ENCODE measurements around the gene OOSP1.
"Not testable (repeated sequence)": the region's sequence is repeated elsewhere in the genome, so short reads cannot be mapped to it uniquely, and the experiment has no call there.

OOSP1 gene, protein sequence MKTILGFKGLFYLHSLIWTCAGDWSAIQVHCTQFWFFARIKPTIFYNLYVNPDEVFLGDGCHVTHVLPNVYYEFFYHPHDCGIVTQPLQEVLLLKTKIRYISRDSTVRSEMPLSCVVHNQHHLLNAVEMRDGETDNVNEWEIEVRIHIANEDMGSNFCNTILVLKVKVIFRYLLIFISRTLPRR

DNA sequence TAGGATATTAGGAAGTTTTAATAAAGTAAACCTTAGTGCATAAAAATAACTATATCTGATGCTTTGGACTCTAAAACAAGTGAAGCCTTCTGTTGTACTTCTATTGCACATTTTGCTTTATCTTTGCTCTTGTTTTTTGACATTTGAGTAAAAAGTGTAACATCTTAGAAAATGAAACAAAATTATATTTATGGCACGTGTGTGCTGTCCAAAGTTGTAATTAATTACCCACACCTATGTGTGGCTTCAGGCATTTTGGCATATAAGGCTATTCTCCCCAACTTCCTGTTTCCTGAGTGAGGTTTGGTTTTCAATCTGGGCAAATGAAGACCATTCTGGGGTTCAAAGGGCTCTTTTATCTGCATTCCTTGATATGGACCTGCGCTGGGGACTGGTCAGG is at the start of gene OOSP1:
OOSP1 (plus strand) TSS at position 301 of the 400 bp plus-strand sequence; CDS start at position 324, 23 bp downstream.
- DNase-seq: no peak

DNA sequence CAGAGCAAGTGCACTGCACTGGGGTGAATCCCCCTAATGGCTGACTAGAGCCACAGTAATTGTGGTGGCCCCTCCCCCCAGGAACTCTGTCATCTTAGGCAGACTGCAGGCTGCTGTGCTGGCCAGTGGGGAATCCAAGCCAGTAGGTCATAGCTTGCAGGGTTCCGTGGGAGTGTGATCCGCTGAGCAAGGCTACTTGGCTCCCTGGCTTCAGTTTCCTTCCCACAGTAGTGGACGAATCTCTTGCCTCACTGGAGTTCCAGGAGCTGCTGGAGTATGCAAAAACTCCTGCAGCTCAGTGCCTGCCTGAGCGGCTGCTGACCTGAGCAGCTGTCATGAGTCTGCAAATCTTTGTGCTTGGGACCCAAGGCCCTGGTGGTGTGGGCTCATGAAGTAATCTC is 46.5 kb upstream of the OOSP1 start:
- no peak for DNase-seq

DNA sequence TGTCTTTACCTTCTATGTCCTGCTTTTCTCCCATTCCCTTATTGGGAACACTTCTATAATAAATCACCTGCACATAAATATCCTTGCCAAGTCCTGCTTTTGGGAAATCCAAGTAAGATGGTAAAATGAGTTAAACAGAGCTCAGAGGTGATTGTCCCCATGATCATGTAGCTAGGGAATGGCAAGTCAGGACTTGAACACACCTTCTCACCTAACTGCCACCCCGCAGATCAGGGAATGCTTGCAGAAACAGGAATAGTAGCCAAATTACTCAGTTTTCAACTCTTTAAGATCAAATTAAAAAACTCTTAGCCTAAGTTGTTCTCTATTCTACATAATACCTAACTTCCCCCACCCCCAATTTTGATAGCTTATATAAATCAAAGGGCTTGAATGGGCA is 43.6 kb upstream of the OOSP1 start:
- no peak for DNase-seq

DNA sequence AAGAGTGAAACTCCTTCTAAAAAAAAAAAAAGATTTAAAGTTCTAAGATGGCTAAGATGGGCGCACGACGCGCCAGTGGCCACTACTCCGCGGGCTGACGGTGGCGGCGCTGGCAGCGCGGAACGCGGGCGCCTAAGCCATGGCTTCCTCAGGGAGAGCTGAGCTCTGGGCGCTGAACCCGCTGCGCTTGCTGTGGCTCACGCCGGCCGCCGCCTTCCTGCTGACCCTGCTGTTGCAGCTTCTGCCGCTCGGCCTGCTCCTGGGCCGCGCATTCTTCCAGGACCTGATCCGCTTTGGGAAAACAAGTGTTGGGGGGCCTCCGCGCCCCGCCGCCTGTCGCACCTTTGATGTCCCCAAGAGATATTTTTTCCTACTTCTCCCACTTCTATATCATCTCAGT is 40.2 kb upstream of the OOSP1 start:
- DNase-seq: no peak

DNA sequence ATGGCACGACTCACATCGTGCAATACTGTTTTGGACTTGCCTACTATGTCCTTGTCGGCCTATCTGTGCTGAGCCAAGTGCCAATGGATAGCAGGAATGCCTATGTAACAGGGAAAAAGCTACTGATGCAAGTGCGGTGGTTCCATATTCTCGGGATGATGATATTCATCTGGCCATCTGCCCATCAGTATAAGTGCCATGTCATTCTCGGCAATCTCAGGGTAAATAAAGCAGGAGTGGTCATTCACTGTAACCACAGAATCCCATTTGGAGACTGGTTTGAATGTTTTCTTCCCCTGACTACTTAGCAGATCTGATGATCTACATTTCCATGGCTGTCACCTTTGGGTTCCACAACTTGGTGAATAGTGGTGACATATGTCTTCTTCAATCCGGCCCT is 39.6 kb upstream of the OOSP1 start:
- no peak for DNase-seq

DNA sequence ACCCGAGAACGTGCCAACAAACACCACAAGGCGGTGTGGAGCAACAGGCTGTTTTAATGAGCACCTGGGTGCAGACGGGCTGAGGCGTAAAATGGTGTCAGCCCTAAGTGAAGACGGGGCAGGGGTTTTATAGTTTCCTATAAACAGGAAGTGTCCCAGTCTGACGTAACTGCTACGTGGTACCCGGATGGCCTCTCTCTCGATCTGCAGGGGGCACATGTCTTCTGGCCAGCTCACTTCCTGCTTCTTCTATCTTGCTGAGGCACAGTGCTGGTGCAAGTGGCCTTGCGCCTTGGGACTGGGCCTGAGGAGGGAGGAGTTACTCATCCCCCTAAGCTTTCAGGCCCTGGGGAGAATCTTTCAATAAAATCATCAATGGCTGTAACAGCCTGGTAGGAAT is 38.7 kb upstream of the OOSP1 start:
- no peak for DNase-seq

DNA sequence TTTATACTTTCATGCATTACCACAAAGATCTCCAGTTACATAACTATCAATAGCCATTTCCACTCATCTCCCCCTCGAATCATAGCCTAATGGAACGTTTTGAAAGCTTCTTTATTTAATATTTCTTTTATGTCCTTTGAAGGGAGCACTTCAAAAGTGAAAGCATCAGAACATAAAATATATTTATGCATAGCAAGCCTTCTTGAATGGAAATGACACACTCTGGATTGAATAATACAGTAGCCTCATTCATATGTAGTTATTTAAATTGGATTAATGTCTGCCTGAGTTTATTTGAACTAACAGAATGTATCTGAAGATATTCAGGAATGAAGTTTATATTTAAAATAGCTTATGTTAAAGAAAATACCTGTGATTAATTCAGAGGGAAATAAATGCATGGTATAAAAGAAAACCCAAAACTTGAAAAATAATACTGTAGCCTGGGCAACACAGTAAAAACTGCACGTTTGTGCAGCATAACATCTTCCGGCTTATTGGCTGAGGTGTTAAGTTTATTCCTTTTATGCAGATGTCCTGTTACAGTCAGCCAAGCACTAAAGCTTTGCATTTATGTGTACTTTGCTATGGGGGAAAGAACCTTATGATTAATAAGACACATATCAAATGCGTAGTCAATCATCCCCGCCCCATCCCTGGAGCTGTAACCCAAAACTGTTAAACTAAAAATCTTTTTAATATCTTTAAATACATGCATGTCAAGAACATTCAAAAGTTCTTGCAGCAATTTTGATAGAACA is 37.7 kb upstream of the OOSP1 start:
- DNase-seq: no peak

DNA sequence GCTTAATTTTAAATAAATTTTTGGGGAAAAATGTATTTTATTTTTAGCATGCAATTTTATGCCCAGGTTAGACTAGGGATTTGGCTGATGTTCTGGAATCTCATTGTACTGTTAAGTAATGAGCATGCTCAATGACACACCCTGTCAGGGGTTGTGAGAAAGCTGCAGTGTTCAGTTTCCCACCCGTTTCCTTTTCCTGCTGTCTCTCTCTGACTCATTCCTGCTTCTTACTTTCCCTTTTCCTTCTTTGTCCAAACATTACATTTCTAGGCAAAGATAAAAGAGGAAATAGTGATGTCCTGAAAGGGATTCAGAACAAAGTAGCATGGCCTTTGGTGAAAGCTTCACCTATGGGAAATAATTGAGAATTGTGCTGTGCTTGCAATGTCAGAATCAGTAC is 36.9 kb upstream of the OOSP1 start:
- no peak for DNase-seq

DNA sequence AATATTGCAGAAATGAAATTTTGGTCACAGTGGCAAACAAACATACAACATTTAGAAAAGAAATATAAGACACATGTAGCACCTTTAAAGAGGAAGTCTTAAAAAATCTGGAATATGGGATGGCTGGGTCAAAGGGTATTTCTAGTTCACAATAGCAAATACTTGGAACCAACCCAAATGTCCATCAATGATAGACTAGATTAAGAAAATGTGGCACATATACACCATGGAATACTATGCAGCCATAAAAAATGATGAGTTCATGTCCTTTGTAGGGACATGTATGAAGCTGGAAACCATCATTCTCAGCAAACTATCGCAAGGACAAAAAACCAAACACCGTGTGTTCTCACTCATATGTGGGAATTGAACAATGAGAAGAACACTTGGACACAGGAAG is 34.7 kb upstream of the OOSP1 start:
- not testable (repeated sequence) for DNase-seq

DNA sequence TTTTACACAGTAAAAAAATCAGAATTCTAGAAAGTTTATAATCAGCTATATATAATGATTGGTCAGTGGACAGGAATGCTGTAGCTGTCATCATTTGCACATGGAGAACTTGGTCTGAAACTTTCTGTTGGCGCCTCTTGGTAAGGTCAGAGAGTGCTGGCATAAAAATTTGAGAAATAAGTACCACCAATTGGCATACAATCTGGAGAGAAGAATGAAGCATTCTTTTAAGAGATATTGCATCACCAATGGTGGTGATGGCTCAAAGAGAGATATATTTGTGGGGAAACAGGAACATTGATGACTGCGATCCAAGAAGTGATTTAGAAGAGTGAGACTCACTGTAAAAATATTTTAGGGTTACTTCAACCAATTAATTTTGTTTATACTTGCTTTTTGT is 19.8 kb upstream of the OOSP1 start:
- no peak for DNase-seq

DNA sequence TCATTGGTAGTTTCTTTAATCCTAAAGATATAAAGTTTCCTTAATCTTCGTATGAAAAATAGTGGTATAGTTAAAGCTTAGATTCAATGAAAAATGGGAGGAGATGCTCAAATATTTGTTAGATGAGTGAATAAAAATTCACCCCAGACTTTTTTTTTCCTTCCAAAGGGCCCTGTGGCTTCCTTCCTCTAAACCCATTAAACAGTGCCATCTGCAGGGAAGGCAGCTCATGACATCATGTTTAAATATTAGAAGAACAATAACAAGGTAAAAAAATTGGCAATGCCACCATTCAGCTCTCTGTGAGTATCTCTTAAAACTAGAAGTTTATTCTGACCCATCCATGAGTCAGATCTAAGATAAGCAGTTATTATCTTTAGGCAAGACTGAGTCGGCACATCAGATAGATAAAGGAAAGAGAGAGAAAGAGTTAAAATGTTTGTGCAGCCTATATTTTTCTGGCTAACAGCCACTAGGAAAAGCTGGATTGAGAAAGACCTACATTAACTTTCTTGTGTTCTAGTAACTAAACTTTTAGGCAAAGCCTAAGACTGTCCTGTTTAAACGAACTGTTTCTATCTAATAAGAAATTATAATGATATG is 19.1 kb upstream of the OOSP1 start:
- no peak for DNase-seq

DNA sequence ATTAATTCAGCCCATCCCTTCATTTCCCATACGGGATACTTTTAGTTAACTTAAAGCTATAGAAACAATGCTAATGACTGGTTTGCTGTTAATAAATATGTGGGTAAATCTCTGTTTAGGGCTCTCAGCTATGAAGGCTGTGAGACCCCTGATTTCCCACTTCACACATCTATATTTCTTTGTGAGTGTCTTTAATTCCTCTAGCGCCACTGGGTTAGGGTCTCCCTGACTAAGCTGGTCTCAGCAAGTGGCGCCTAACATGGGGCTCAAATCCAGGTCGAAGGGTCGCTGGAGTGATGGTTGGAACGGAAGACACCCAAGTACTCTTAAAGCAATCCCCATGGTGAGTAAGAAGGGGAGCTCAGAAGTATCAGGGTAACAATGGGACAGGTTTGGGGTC is 14.4 kb upstream of the OOSP1 start:
- no peak for DNase-seq

DNA sequence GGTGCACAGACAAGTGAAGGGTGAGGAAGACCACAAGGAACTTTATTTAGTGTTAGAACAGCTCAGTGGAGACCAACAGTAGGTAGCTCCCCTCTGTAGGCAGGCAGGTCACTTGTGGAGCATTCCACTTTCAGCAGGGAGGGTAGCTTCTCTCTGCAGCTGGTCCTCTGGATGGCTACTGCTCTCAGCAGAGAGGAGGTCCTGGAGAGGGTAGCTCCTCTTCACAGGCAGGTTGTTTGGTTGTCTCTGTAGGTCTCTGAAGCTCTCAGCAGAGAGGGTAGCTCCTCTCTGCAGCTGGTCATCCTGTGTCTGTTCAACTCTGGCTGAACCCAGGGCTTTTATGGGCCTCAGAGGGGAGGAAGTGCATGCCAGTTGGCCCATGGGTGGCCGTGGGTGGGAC is 6.5 kb upstream of the OOSP1 start:
- DNase-seq: no peak

DNA sequence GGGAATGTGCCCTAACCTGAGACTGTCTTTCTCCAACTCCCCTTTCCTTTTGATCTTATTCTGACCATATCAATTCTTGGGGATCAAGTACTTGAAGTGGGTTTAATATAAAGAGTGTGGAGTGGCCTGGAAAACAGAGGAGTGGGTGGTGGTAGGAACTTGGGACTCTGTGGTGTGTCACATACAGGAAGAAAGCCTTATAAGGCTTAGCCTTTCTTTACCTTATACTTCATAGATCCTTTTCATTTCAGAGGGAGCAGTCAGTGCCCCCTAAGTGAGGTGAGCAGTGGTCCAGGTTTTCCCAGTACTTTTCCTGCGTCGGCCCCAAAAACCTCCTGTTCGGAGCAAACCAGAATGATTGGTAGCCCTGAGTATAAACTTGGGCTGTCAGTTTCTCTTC is 486 bp downstream of the OOSP1 start:
- DNase-seq: no peak

DNA sequence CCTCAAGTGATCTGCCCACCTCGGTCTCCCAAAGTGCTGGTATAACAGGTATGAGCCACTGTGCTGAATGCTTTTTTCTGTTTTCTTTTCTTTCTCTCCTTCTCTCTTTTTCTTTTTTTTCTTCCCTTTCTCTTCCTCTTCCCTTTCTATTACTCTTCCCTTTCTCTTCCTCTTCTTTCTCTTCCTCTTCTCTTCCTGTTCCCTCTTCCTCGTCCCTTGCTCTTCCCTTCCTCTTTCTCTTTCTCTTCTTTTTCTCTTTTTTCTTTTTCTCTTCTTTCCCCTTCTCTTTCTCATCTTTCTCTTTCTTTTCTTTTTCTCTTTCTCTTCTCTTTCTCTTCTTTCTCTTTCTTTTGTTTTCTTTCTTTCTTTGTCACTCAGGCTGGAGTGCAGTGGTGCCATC is 1.2 kb downstream of the OOSP1 start:
- DNase-seq: no peak

DNA sequence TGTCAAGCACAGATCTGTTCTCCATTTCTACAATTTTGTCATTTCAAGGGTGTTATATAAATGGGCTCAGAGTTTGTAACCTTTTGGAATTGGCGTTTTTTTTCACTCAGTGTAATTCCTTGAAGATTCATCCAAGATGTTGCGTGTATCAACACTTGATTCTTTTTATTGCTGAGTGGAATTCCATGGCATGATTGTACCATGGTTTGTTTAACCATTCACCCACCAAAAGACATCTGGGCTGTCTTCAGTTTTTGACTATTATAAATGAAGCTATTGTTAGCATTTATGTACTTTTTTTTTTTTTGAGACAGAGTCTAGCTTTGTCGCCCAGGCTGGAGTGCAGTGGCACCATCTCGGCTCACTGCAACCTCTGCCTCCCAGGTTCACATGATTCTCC is 2.9 kb downstream of the OOSP1 start:
- no peak for DNase-seq

DNA sequence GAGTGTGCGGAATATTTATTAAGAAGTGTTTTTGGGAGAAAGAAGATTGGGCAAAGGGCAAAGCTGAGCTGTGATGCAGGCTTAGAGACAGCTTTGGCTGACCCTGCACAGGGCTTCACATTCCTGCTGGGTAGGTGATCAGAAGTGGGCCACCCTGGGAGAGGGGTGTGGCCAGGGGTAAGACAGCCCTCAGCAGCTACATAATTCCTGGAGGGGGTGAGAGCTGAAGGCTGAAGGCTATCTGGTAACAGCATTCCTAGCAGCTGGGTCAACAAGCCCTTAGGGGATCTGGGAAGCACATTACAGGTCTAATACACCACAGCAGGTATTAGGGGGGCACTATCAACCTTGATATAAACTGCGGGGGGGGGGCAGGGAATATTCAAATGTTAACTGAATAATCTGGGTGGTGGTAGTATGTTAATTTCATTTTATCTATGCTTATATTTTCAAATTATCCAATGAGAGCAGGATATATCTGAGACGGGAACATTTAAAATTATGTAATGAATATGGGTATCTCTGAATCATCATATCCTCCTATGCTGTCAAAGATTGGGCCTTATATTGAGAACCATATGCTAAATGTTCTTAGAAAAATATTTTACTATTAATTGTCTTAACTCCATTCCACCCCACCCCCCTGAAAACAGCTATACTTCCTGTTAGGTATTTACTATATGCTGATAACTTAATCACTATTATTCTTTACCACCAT is 5.9 kb downstream of the OOSP1 start:
- no peak for DNase-seq

DNA sequence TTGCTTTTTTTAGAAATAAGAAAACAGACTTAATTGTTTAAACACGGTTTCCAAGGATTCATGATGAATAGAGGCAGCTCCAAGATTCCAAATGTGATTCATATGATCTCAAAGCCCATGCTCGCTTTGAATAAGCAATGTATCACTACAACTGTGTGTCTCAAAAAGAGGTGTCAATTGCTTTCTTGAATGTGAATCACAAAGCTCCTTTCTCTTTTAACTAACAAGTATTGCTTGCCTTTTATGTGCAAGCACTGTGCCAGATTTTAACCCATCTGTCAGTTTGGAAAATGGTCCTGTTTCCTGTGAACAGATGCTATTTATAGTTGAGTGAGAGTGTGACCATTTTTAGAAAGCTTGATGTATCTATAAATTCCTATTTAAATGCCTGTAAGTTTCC is 6.5 kb downstream of the OOSP1 start:
- no peak for DNase-seq

DNA sequence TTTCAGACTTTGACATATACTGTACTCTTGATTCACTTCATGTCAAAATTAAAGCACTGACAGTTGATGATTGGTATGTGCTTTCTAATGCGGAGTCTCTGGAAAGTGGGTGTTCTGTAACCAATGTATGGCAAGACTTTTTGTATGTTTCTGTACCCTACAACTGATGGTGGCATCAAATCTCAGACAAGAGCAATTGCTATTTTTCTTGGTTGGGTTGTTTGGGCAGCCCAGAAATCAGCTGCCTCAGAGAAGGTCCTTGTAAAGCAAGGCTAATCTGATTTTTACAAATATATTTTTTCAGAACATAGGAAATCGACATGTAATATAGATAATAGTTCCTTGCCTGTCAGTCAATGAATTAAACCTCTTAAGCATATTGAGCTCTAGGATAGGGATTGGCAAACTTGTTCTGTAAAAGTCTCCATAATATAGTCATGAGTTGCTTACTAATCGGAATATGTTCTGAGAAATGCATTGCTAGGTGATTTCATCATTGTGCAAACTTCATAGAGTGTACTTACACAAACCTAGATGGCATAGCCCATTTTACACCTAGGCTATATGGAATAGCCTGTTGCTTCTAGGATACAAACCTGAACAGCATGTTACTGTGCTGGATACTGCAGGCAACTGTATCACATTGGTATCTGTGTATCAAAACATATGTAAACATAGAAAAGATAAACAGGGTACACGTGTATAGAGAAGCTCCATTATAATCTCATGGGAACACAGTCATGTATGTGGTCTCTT is 15.4 kb downstream of the OOSP1 start:
- no peak for DNase-seq

DNA sequence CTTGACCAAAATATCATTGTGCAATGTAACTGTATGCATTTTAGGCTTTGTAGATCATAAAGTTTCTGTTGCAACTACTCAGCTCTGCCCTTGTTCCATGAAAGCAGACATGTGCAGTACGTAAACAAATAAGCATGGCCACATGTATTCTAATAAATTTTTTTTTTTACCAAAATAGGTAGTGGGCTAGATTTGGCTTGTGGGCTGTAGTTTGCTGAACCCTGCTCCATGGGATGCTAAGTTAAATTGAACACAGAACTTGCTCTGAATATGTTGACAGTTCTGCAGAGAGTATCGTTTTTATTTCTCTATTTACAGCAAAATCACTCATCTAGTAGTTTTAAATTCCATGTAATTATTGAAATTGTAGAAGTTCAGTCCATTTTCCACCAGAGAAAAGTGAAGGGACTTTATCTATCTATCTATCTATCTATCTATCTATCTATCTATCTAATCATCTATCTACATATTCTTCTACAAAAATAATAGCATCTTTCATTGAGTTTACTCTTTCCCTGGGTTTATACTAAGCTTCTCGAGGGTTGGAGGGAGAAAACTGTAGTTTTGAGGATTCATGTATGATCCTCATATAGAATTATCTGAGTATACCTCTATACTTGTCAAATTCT is 16.1 kb downstream of the OOSP1 start:
- DNase-seq: no peak

DNA sequence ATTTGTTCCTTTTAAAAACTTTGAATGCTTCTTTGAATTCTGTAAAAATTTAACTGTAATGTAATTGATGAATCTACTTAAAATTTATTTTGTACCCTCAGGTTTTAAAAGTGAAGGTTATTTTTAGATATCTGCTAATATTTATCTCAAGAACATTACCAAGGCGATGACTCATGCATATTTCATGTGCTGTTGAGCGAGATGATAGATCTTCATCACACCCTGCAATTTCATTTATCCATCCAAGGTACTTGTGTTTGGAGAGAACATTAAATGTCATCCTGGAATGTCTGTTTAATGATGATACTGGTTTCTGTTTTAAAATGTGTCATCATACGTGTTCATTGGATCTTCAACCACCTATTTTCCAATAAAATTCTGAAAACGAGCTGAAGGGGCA is 18.9 kb downstream of the OOSP1 start:
- no peak for DNase-seq

DNA sequence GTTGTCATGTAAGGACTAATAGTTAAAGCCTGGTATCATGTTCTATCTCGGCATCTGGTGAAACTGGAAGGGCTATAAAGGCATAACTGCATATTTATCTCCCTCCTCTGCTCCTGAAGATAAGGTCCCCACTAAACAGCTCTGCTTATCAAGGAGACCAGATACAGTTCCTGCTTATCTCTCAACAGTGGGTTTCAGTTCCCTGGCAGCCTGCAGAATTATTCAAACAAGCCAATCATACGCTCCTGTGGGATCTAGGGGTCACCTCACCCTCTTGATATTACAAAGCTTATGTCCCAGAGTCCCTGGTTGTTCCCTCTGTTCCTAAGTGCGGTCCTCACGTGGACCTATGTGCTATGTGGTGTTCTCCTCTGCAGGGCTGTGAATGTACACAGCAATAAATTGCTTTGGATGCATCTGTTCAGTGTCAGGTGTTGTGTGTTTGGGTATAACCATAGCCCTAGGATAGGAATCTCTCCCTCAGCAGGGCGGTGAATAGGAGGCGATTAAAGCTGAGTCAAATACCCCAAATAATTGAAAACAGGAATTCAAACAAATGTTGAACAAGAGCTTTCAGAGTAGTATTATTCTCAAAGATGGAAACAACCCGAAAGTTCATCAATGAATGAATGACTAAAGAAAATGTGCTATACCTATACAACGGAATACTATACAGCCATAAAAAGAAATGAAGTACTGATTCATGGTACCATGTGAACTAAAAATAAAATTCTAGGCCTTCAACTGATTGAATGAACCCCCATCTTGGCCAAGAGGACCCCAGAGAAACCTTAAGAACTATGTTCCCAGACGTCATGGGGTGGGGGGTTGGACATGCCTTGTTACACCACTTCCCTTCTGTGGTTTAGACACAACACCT is 22.5 kb downstream of the OOSP1 start:
- DNase-seq: no peak
